Skeletal muscle cell (primary cell): ENCODE data around the gene ACOT7.

Source experiments
- DNase-seq: peaks from one replicate; pipeline ENCODE4 v3.0.0-alpha.2; 2010; ENCODE audit warnings: low read depth
- H3K4me3 ChIP-seq: 2 replicates; pipeline ENCODE4 v1.5.1; 2011; ENCODE audit warnings: low read depth, mild to moderate bottlenecking, control low read depth, low read length, moderate library complexity

Gene ACOT7

DNA sequence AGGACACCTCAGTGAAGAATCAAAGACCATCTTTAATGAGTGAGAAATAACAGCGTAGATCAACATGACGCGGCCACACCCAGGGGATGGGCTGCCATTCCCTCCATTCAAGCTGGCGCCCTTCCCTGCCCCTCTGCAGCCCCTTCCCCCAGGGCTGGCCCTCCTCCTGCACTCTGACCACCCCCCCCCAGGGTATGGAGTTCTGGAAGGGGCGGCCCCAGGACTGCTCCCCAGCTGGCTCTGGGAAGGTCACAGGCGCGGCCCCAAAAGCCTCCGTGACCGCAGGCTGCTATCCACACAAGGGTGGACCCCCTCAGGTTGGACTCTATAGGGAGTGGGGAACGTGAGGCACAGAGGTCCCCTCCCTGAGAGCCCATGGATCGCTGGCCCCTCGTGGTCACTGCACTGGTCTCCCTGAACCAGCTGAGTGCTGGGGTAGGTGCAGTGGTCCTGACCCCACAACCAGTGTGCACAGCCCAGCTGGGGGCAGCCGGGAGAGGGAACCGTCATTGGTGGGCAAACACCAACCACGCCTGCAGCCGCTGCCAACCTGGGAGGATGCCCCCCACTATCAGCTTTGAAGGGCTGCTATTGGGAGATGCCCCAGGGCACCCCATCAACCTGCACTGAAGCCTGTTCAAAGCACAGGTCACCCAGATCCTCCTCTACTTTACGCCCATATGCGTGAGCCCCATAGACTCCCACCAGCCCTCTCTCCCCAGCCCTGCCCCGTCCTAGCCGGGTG, 116.6 kb downstream of the ACOT7 start:
- no peak overlapping the region for H3K4me3 ChIP-seq
- DNase-seq, result no peak

DNA sequence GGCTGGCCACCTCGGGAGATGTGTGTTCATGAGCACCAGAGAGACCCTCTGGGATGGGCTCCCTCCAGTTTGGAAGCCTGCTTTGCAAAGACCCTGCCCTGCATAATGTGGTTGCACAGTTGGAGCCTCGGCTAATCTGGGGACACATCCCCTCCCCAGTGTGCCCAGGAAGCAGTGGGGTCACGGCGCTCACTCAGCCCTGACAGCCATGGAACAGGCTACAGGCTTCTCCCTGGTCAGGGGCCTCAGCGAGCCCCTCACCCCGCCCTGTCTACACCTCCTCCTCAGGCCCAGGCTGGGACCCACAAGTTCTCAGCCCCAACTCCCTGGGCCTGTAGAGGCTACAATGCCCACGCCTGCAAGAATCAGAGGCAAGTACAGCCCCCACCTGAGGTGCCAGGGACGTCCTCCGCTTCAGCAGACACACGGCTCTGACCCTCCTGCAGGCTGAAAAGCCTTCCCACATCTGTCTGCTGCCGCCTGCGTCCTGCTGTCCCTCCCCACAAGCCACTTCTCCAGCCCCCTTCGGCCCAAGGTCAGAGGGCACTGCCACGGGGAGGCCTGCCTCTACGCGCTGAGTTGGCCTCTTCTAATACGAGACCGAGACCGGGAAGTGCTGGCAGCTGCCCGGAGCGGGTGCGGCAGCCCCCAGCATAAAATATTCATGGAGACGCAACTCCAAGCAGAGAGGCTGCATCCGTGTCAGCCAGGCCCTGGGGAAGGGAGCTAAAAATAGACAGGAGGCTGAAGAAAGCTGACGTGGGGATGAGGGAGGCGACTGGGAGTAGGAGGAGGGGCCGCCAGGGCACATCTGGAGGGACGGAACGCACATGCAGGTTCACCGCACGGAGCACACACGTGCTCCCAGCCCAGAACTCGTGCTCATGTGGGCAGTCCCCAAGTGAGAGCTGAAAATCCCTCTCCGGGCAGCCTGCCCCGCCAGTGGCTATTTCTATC, 117.5 kb downstream of the ACOT7 start:
- peak; percentile 72 for DNase-seq
- H3K4me3 ChIP-seq, result no peak overlapping the region

DNA sequence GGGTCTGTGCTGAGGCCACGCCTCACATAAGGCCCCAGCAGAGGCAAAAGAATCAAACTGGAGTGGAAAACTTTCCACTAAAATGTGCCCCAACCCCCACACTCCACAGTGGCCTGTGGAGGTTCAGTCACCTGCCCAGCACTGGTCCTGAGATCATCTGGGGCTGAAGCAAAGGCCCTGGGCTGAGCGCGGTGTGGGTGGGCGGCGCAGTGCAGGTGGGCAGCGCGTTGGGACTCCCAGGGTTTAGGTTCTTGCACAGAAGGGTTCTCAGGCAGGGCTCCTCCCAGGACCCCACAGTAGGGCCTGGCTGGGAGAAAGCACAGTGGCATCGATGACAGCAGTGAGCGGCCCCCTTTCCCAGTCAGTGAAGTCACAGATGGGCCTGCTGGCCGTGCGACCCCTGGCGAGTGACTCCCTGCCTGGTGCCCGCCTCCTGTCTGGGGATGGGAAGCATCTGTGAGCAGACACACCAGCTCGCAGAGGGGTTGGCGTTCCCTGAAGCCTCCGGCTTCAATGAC, 118.9 kb downstream of the ACOT7 start:
- no peak for DNase-seq

DNA sequence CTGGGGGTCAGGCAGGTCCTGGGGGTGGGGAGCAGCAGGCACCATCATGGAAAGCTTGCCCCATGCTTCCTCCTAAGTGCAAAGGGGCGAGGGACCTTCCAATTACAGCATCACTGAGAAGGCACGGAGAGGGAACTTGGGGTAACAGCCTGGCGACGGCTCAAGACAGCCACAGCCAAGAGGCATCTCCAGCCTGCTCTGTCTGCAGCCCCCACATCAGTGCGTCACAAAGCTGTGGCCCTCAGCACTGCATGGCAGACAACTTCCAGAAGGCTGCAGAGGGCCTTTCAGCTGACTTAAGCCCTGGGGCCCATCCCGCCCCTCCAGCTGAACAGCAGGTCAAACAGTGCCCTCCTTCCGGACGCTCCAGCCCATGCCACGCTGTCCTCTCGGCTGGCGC, 119.5 kb downstream of the ACOT7 start:
- no peak for DNase-seq
- H3K4me3 ChIP-seq, result no peak overlapping the region

More for the DNA sequence above, 118.9 kb downstream of the ACOT7 start:
- H3K4me3 ChIP-seq, result no peak overlapping the region

DNA sequence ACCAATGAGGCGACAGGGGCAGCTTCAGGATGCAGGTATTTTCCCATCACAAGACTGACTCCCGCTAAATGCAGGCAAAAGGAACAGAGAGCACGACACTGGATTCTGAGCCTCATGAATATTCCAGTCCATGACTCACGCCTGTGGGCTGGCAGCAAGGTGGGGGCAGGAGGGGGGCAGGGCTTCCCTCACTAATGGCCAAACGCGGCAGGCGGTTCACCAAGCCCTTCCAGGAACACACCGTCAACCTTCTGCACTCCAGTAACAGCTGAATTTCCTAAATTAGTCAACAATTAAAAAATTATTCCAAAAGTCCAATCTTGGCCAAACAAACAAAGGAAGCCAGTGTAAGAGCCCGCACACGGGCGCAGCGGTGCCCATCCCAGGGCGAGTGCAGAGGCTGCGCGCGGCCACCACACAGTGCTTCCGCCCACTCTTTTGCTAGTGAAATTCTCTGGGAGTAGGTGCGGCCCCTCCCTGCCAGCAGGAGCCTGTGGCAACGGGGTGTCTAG, 120.1 kb downstream of the ACOT7 start:
- DNase-seq, result peak; percentile 34
- H3K4me3 ChIP-seq, result no peak overlapping the region

DNA sequence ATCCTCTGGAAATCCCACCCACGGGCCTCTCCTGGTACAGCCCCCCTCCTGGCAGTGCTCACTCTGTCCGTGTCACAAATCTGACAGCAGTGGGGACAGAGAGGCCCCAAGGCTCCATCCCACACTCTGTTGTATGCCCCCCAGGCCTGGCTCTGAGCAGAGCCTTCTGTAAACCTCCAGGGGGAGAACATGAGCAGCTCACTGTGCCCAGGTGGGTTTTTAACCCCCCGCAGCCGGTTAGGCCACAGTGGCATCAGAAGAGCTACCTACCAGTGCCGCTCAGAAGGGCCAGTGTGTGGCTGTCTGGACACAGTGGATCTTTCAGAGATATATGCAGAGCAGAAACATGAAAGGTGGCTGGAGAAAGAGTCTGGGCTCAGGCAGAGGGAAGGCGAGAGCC, 120.7 kb downstream of the ACOT7 start:
- DNase-seq, result no peak
- H3K4me3 ChIP-seq, result no peak overlapping the region

DNA sequence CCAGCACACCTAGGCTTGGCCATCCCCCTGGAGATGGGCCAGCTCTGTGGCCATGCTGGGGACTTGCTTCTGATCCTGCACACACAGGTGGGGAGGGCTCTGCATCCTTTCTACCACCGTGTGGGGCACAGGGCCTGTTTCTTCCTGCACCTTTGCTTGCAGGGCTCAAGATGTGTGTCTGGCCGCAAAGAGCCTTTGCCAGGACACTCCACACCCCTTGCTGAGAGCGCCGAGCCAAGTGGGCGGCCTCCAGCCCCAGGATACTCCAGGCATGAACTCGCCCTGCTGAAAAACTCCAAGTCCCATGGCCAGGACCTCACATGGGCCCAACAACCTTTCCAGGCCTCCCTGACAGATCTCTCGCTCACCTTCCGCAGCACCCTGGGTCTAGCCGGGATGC, 121.1 kb downstream of the ACOT7 start:
- no peak overlapping the region for H3K4me3 ChIP-seq
- DNase-seq, result no peak

DNA sequence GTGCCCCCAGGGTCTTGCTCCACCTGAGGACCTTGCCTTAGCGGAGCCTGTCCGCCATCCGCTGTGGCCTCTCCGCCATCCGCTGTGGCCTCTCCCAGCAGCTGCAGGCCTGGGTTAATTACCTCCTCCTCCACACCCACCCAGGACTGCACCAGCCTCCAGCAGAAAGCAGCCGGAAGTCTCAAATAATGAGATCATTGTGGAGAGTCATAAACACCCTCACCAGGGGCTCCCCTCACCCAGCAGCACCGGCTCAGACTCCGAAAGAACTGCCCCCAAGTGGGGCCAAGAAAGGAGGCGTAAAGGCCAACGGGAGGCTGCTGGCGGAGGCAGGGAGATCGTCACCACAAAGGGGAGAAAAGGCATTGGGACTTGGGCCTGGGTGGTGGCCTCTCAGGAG, 122.0 kb downstream of the ACOT7 start:
- DNase-seq, result no peak
- no peak overlapping the region for H3K4me3 ChIP-seq

DNA sequence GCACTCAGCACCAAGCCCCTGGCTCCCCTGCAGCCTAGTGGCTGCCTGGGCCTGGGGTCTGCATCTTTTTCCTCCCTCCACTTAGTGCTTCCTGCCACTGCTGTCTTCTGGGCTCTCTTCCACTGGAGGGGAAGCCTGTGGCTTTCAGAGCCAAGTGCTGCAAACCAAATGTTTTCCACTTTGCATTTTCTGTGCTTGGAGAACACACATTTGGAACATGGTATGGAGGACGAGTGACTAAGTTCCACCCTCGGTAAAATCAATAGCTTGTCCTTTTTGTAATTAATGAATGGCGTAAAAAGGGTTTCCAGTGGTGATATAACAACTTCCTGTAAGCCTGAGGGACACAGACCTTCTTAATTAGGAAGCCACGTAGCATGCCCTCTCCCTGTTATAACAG, 122.6 kb downstream of the ACOT7 start:
- no peak overlapping the region for H3K4me3 ChIP-seq

DNA sequence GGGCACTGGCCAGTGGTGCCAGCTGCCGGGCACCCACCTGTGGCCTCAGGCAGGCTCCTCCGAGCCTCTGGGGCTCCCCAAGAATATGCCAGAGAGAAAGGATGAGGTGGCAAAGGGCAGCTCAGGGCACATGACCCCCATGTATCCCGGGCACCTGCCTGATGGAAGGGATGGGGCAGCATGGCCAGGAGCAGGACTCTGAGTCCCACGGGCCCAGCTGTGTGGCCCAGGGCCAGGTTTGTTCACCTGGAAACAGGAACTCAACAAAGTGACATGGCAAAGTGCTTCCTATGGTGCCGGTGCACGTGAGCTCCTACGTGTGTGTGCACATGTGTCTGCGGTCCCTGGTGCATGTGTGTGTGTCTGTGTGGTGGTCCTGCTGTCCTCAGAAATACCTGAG, 123.2 kb downstream of the ACOT7 start:
- DNase-seq, result no peak
- no peak overlapping the region for H3K4me3 ChIP-seq

More for the DNA sequence above, 122.6 kb downstream of the ACOT7 start:
- DNase-seq, result no peak

DNA sequence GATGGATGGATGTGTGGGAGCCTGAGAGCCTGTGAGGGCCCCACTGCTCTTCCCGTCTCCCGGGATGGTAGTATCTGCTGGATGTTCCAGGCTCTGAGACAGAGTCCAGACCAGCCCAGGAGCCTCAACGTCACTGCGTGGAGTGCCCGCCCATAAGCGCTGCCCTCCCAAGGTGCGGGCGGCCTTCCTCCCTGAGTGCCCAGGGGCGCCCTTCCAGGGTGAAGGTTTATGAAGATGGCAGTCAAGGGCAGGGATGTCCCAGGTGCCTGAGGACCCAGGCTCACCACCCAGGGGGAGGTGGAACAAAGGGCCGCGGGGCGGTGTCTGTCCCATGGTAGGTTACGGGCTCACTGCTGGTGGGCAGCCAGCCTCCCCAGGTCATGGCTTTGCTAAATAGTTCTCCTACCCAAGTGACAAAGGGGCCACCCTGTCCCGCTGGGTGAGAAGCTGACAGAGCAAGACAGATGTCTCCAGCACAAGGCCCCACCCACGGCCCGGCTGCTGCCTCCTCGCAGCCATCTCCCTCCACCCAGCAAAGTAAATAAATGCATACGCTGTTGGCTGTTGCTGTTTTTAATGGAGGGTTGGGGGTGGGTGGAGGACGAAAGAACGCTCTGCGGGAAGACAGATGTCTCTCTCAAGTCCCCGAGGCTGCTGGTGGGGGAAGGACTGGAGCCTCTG, 123.7 kb downstream of the ACOT7 start:
- H3K4me3 ChIP-seq, result no peak overlapping the region
- no peak for DNase-seq

DNA sequence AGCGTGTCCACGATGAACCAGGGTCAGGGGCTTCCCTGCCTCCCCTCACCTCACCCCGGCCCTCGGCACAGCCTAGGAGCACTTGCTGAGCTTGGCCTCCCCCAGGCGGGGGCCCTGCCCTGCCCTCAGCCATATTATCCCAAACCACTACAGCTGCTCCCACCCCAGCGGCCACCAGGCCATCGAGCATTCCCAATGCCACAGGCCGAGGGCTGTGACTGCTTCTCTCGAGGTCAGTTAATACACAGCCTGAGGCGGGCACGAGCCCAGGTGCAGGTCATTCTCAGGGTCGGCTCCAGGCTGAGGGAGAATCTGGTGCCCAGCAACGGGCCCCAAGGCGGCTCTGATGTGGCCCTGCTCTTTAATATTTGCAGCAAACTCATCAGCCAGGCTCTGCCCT, 124.3 kb downstream of the ACOT7 start:
- no peak overlapping the region for H3K4me3 ChIP-seq

DNA sequence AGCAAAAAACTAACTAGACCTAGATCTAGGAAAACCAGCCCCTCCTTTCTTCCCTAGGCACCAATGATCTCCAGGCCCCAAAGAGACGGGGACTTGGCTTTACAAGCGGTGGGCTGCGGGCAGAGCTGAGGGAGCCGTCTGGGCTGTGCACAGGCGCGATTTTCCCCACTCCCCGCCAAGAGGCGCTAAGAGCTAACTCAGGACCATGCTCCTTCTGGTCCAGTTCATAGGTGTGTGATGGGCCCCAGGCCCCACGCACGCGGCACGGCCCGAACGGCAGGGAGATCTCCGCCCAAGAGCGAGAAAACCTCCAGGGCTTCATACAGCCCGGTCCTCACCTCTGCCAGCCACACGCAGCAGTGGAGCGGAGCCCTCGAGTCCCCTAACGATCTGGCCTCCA, 125.2 kb downstream of the ACOT7 start:
- no peak for DNase-seq
- no peak overlapping the region for H3K4me3 ChIP-seq

More for the DNA sequence above, 124.3 kb downstream of the ACOT7 start:
- no peak for DNase-seq

DNA sequence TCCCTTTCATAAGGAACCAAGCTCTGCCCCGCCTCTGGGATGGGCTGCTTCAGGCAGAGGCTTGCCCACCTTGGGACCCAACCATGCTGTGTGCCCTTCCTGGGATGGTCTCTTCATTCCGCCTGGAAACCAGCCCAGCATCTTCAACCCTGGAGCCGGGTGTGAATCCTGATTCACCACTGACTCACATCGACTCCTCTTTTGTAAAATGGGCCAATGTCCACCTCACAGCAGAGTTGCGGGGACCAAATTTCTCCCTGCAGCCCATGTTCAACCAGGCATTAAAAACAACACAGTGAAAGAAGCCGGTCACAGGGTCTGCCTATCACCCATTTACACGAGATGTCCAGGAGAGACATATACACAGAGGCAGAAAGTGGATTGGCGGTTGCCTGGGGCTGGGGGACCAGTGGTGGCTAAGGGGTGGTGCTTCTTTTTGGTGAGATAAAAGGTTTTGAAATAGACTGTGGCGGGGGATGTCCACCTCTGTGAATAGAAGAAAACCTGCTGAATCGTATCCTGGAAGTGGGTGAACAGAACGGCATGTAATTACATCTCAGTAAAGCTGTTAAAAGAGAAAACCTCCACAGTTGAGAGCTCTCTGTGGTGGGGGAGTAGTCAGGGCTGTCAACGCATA, 125.8 kb downstream of the ACOT7 start:
- DNase-seq, result no peak
- no peak overlapping the region for H3K4me3 ChIP-seq

DNA sequence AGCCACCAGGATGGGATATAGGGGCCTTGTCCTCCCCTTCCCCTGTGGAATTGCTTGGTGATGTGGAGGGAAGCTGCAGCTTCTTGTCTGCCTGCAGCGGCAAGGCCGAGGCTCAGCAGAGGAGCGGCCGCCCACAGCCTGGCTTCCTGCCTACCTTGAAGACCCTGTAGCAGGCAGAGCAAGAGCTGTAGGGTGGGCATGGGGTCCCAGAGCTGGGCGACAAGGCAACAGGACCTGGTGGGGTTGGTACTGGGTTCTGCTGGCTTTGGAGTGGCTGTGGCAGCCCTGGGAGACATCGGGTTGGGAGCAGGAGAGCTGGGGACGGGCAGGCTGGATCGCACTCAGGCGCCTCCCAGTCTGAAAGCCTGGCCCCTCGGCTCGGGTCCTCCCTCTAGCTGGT, 126.9 kb downstream of the ACOT7 start:
- no peak for DNase-seq
- H3K4me3 ChIP-seq, result no peak overlapping the region

DNA sequence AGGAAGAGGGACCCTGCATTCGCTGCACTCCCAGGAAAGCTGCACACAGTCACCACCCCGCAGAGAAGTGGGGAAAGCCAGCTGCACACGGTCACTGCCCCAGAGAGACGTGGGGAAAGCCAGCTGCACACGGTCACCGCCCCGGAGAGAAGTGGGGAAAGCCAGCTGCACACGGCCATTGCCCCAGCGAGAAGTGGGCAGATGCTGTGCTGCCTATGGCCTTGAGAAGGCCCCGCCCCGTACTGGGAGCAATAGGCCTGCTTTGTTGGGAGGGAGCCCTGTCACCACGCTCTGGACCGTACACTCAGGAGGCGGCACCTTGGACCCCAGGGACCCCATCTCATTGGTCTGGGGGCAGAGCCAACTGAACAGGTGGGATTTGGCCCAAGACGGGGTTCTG, 128.4 kb downstream of the ACOT7 start:
- no peak for DNase-seq
- no peak overlapping the region for H3K4me3 ChIP-seq

DNA sequence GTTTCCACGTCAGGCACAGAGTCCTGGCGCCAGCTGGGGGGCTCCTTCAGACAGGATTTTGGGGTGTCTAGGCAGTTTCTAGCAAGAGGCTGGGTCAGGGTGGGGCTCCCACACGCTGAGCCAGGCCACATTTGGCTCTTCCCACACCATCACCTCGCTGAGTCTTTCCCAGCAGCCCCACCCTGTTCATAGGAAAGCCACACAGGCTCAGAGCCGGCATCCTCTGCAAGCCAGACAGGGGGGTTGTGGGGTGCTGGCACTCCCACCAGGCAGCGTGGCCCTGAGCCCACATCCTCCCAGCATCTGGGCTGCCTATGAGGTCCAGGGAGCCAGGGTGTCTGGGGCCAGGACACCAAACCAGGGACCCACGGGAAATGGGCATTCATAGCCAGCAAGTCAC, 129.9 kb downstream of the ACOT7 start:
- no peak for DNase-seq
- no peak overlapping the region for H3K4me3 ChIP-seq

DNA sequence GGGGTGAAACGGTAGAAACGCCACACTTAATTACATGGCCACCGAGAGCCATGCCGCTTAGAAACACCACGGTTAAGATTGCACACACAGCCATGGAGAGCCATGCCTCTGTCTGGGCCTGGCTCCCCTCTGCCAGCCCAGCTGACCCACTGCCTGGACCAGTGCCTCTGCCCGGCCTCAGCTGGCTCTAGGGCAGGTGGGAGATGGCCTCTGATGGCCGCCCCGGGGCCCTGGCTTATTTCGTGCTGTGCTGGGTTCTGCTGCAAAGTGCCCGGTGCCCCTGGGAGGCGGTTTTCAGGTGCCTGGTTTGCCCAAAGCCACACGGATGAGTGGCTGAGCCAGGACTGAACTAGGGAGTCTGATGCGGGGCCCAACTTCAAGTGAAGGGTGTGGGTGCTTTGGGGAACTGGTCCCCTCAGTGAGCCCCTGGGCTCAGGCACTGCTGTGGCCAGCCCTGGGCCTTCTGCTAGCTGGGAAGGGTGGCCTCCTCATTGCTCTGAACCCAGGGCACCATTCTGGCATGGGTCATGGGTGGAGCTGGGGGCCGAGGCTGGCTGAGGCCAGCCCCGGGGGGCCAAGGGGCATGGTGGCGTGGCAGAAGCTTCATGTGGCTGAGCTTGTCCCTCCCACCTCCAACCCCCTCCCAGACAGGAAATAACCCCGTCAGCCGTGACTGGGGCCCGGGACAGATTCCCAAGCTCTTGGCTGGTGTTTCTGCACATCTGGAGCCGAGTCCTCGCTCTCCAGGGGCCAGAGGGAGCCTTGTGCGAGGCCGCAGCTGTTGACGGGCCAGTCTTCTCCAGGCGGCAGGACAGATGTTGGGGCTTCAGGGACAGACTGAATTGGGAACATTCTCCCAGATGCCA, 130.8 kb downstream of the ACOT7 start:
- DNase-seq, result no peak
- no peak overlapping the region for H3K4me3 ChIP-seq
